KMS-11 (cell line): ENCODE data around the gene DDX28.
"Not testable (repeated sequence)": the region's sequence is repeated elsewhere in the genome, so short reads cannot be mapped to it uniquely, and the experiment has no call there.

Experiments used
- H2AFZ ChIP-seq: fragments of 200-600 bp; sonication (generic); 2 replicates; pipeline ENCODE4 v1.6.1; 2016; ENCODE audit warnings: antibody characterized with exemption, mixed run types, low read depth
- H3K27ac ChIP-seq: fragments of 200-600 bp; sonication (generic); 2 replicates; pipeline ENCODE4 v1.6.1; 2016; ENCODE audit warnings: mild to moderate bottlenecking, mixed run types
- H3K27me3 ChIP-seq: fragments of 200-600 bp; sonication (generic); 2 replicates; pipeline ENCODE4 v1.6.1; 2017; ENCODE audit warnings: mild to moderate bottlenecking, low read depth, mixed run types, moderate library complexity; ENCODE audit not compliant: insufficient read depth
- H3K36me3 ChIP-seq: fragments of 200-600 bp; sonication (generic); 2 replicates; pipeline ENCODE4 v1.6.1; 2017; ENCODE audit warnings: mild to moderate bottlenecking, mixed run types; ENCODE audit not compliant: insufficient read depth
- H3K4me1 ChIP-seq: fragments of 200-600 bp; sonication (generic); 2 replicates; pipeline ENCODE4 v1.6.1; 2016; ENCODE audit warnings: mild to moderate bottlenecking, low read depth, mixed run types; ENCODE audit not compliant: poor library complexity, severe bottlenecking
- H3K4me2 ChIP-seq: fragments of 200-600 bp; sonication (generic); 2 replicates; pipeline ENCODE4 v1.7.0; 2016; ENCODE audit warnings: mild to moderate bottlenecking, mixed run types
- H3K4me3 ChIP-seq: fragments of 200-600 bp; sonication (generic); IDR thresholded peaks from 2 replicates; pipeline ENCODE4 v1.6.1; 2017; ENCODE audit warnings: low read depth, low read length, mixed read lengths; ENCODE audit not compliant: insufficient read depth
- H3K79me2 ChIP-seq: fragments of 200-600 bp; sonication (generic); 2 replicates; pipeline ENCODE4 v1.6.1; 2016; ENCODE audit warnings: low read depth, mixed run types; ENCODE audit not compliant: insufficient read depth
- H3K9ac ChIP-seq: fragments of 200-600 bp; sonication (generic); 2 replicates; pipeline ENCODE4 v1.6.1; 2016; ENCODE audit warnings: mild to moderate bottlenecking, mixed run types
- H4K20me1 ChIP-seq: fragments of 200-600 bp; sonication (generic); 2 replicates; pipeline ENCODE4 v1.6.1; 2016; ENCODE audit warnings: mild to moderate bottlenecking, mixed run types; ENCODE audit not compliant: insufficient read depth
- TF ChIP-seq, protein P1 (sequence below): fragments of 200-600 bp; sonication (generic); conservative IDR thresholded peaks from 2 replicates; pipeline ENCODE4 v1.6.1; 2017; ENCODE audit warnings: low read depth, mild to moderate bottlenecking, antibody characterized with exemption, low read length, moderate library complexity, mixed read lengths

Gene DDX28

DNA sequence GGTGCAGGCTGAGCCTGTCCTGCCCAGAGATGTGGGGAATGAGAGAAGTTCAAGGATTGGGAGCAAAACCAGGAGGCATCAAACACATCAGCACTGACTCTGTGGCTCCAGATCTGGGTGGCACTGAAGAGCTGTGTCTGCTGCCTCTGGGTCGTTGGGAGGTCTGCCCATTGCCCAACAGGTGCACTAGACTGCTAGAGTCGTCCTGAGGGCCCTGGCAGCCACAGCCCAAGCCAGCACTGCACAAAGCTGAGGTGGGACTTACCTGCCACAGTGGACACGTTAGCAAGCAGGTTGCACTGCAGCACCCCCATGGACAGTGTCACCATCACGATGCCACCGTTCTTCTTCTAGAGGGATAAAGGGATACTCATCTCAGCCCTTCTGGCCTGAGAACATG lies 46.0 kb downstream of the DDX28 start:
- Histone ChIP-seq H2AFZ (no peak overlapping the region), H3K4me3 (no peak overlapping the region), H3K36me3 (no peaks in the 10 kb centered on the region), H3K27me3 (no peaks in the 10 kb centered on the region), H3K79me2 (no peaks in the 10 kb centered on the region), H3K4me2 (no peak overlapping the region), H3K27ac (no peak overlapping the region), H3K9ac (no peak overlapping the region), H3K4me1 (peaks cover 28% of the 10 kb centered on the region), H4K20me1 (no peaks in the 10 kb centered on the region)
- TF ChIP-seq, protein P1, sequence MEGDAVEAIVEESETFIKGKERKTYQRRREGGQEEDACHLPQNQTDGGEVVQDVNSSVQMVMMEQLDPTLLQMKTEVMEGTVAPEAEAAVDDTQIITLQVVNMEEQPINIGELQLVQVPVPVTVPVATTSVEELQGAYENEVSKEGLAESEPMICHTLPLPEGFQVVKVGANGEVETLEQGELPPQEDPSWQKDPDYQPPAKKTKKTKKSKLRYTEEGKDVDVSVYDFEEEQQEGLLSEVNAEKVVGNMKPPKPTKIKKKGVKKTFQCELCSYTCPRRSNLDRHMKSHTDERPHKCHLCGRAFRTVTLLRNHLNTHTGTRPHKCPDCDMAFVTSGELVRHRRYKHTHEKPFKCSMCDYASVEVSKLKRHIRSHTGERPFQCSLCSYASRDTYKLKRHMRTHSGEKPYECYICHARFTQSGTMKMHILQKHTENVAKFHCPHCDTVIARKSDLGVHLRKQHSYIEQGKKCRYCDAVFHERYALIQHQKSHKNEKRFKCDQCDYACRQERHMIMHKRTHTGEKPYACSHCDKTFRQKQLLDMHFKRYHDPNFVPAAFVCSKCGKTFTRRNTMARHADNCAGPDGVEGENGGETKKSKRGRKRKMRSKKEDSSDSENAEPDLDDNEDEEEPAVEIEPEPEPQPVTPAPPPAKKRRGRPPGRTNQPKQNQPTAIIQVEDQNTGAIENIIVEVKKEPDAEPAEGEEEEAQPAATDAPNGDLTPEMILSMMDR = no peak

DNA sequence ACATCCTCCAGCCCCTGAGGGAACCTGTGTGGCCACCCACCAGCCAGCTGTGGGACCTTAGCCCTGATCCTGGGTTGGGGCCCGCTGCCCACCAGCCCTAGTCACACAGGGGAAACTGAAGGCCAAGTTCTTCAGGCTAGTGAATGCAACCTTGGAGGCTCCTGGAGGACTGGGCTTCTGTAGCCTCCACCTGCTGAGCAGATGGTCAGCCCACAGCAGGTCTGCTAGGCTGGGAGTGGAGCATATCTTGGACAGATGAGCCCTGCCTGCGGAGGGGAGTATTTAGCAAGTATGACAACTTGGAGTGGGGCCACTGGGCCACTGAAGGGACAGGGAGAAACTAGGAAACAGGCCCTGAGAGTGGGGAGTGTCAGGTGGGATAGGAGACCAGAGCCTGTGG lies 46.8 kb downstream of the DDX28 start:
- Histone ChIP-seq H3K36me3 (no peaks in the 10 kb centered on the region), H3K79me2 (no peaks in the 10 kb centered on the region), H2AFZ (no peak overlapping the region), H3K4me2 (peak overlapping the region; percentile 77; the same call in 1 of the 2 replicates), H3K9ac (no peak overlapping the region), H3K4me1 (peaks cover 28% of the 10 kb centered on the region), H3K27me3 (no peaks in the 10 kb centered on the region), H4K20me1 (no peaks in the 10 kb centered on the region), H3K27ac (peak overlapping the region; percentile 67; the same call in 1 of the 2 replicates), H3K4me3 (no peak overlapping the region)
- TF ChIP-seq, protein P1 = no peak

DNA sequence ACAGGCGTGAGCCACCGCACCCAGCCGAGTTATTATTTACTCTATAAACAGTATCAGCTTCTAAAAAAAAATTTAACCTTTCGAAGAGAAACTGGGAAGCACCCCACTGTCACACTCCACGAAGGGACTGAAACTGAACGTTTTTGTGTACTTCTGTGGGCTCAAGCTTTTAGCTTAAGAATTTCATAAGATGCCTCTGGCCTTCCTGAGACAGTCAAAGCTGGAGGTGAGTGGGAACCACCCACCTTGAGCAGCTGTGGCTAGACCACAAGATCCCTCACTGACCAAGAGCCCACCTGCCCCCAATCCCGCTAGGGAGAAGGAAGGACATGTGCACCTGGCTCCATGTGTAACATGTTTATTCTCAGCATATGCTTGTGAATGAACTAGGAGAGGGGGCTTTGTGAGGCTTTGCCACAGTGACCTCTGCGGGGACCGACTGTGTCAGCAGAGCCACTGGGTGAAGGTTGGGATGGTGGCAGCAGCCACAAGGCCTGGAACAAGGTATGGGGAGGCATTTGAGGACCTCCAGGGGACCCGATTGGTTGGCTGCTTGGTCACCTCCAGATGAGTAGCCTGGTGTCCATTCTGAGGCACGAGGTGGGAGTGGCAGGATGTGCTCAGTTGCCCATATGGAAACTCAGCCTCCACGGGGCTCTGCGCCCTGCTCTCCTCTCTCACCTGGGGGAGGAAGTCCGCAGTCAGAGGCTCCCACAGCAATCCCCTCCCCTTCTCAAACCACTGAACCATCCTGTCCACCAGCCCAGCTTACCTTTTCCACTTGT lies 47.5 kb downstream of the DDX28 start:
- Histone ChIP-seq H4K20me1 (no peaks in the 10 kb centered on the region), H3K79me2 (no peaks in the 10 kb centered on the region), H3K4me2 (peak overlapping the region; percentile 77), H3K27ac (peak overlapping the region; percentile 67), H3K9ac (peak overlapping the region; percentile 26; the same call in 1 of the 2 replicates), H3K4me3 (no peak overlapping the region), H3K27me3 (no peaks in the 10 kb centered on the region), H3K4me1 (peaks cover 28% of the 10 kb centered on the region), H3K36me3 (no peaks in the 10 kb centered on the region), H2AFZ (peak overlapping the region; percentile 75)
- TF ChIP-seq, protein P1 = no peak

DNA sequence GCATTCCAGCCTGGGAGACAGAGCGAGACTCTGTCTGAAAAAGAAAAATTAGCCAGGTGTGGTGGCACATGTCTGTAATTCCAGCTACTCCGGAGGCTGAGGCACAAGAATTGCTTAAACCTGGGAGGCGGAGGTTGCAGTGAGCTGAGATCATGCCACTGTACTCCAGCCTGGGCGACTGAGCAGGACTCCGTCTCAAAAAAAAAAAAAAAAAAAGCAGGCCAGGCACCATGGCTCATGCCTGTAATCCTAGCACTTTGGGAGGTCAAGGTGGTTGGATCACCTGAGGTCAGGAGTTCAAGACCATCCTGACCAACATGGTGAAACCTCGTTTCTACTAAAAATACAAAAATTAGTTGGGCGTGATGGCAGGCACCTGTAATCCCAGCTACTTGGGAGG lies 50.7 kb downstream of the DDX28 start:
- not testable (repeated sequence) for H3K27ac ChIP-seq, H3K9ac ChIP-seq, H3K4me3 ChIP-seq, H3K4me2 ChIP-seq, H3K36me3 ChIP-seq, H4K20me1 ChIP-seq, H3K79me2 ChIP-seq, H2AFZ ChIP-seq, H3K27me3 ChIP-seq
- peaks cover 33% of the 10 kb centered on the region for H3K4me1 ChIP-seq

DNA sequence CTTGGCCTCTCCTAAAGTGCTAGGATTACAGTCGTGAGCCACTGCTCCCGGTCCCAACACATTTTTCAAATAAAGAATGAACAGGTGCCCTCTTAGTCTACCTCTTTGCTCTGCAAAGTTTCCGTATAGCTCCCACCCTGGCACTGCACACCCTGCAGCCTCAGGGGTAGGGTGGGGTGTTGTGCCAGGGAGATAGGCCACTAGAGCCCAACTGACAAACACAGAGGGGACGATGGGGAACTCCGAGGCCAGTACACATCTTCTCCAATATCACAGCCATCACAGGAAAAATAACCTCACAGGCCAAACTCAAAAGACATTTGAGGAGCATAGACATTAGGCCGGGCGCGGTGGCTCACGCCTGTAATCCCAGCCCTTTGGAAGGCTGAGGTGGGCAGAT lies 51.9 kb downstream of the DDX28 start:
- Histone ChIP-seq H3K27ac (no peak overlapping the region), H2AFZ (no peak overlapping the region), H3K36me3 (no peaks in the 10 kb centered on the region), H3K79me2 (no peaks in the 10 kb centered on the region), H3K9ac (no peak overlapping the region), H4K20me1 (no peaks in the 10 kb centered on the region), H3K4me2 (no peak overlapping the region), H3K4me1 (peaks cover 36% of the 10 kb centered on the region), H3K27me3 (no peaks in the 10 kb centered on the region), H3K4me3 (no peak overlapping the region)
- TF ChIP-seq, protein P1 = no peak
